ENCODE results near the gene SCAF8. TPM values are rescaled to one million over a fixed set of nuclear protein-coding genes. Genes with fewer than 3 reads are reported as not detected.

The SCAF8 gene
- total and polyA plus RNA-seq, 2 of the 8 experiments (the other 6 are each of a cell fraction or from before 2014, with no cell fraction given), result 20.3 to 46.3 TPM

DNA sequence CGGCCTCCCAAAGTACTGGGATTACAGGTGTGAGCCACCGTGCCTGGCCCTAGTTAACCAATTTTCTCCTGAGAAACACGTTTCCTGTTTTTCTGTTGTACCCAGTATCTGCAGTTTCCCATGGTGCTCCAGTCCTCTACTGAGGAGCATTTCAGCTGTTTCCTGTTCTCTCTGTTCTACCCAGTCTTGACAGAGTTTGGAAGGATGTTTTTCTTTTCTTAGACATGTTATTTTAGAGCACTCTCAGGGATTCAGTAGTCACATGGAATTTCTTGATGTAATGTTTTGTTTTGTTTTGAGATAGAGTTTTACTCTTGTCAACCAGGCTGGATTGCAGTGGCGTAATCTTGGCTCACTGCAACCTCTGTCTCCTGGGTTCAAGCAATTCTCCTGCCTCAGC lies 132.1 kb downstream of the SCAF8 start:
- Histone ChIP-seq H3K4me1 (replicated peaks in 1 of 4; ENCODE audit: control insufficient read depth in 3 of 4, insufficient read depth in 4 of 4, low read length in 3 of 4) (peaks cover 0 to 3% (median 0%) of the 10 kb centered on the region in 4 experiments; a peak in 1 of 7 replicates), H2AK5ac (ENCODE audit: low read depth, low read length) (no peak overlapping the region), H2AFZ (ENCODE audit: low read length) (no peak overlapping the region), H3K79me1 (ENCODE audit: low read depth, low read length) (no peaks in the 10 kb centered on the region), H2BK20ac (ENCODE audit: low read length) (no peak overlapping the region), H3K23me2 (ENCODE audit: low read depth, low read length) (no peaks in the 10 kb centered on the region), H3K27ac (ENCODE audit: low read depth, low read length) (no peak overlapping the region), H3K4me3 (ENCODE audit: extremely low read depth in 1 of 4, insufficient read depth in 2 of 4, low read depth in 3 of 4, low read length in 4 of 4) (no peak overlapping the region), H4K8ac (ENCODE audit: extremely low read depth, insufficient read depth, low read length) (no peak overlapping the region), H3K18ac (ENCODE audit: extremely low read depth, low read length) (no peak overlapping the region), H3K36me3 (ENCODE audit: control insufficient read depth in 2 of 4, insufficient read depth in 4 of 4, low read length in 3 of 4) (no peaks in the 10 kb centered on the region; a peak in 1 of 8 replicates), H4K20me1 (replicated peaks in 1 of 2; ENCODE audit: control insufficient read depth in 1 of 2, insufficient read depth in 2 of 2, low read length in 2 of 2) (peaks cover 0 to 4% of the 10 kb centered on the region in 2 experiments), H2BK12ac (ENCODE audit: low read depth, low read length) (no peak overlapping the region), H2BK15ac (ENCODE audit: low read length) (no peak overlapping the region), H3K14ac (ENCODE audit: insufficient read length) (no peak overlapping the region), H3K9ac (replicated peaks in 1 of 4; ENCODE audit: extremely low read depth in 1 of 4, low read depth in 3 of 4, low read length in 3 of 4) (no peak overlapping the region), H3K4me2 (ENCODE audit: insufficient read depth in 1 of 2, low read depth in 2 of 2, low read length in 2 of 2) (no peak overlapping the region), H3K23ac (ENCODE audit: insufficient read length) (no peak overlapping the region), H3K4ac (replicated peaks; ENCODE audit: insufficient read length, low read depth, low read length) (no peak overlapping the region), H3K56ac (replicated peaks; ENCODE audit: insufficient read length, low read depth, low read length) (no peak overlapping the region), H4K91ac (replicated peaks; ENCODE audit: insufficient read length, low read length) (no peak overlapping the region), H3K79me2 (ENCODE audit: control insufficient read depth in 1 of 2, insufficient read depth in 2 of 2, low read length in 2 of 2) (no peaks in the 10 kb centered on the region; a peak in 1 of 4 replicates), H2BK5ac (ENCODE audit: low read depth, low read length) (no peak overlapping the region), H3K27me3 (replicated peaks in 1 of 4; ENCODE audit: control insufficient read depth in 3 of 4, extremely low read depth in 1 of 4, insufficient read depth in 3 of 4, low read length in 3 of 4) (no peaks in the 10 kb centered on the region), H4K5ac (ENCODE audit: insufficient read length, low read depth, low read length) (no peak overlapping the region), H3K9me3 (ENCODE audit: insufficient read depth in 2 of 2, low read depth in 1 of 2, low read length in 1 of 2) (no peaks in the 10 kb centered on the region), H2BK120ac (replicated peaks; ENCODE audit: low read depth, low read length) (no peak overlapping the region)
- TF ChIP-seq RBBP5 (IDR thresholded peaks at IDR 0.05; ENCODE audit: borderline replicate concordance, low read depth, low read length) (no peak), CBX5 (IDR thresholded peaks at IDR 0.05; ENCODE audit: low read depth, low read length) (no peak), CBX8 (IDR thresholded peaks at IDR 0.05; ENCODE audit: borderline replicate concordance, low read depth, low read length) (no peak), SIN3A (conservative IDR thresholded peaks at IDR 0.05 in 1 of 2, IDR thresholded peaks at IDR 0.05 in 1 of 2; ENCODE audit: low read depth in 1 of 2, low read length in 2 of 2) (no peak), TAF7 (optimal IDR thresholded peaks at IDR 0.05; ENCODE audit: borderline replicate concordance, low read depth, low read length) (no peak), POLR2AphosphoS5 (IDR thresholded peaks at IDR 0.05; ENCODE audit: low read depth, low read length) (no peak), HDAC6 (IDR thresholded peaks at IDR 0.05; ENCODE audit: low read depth, low read length) (no peak), PHF8 (conservative IDR thresholded peaks at IDR 0.05; ENCODE audit: low read depth, low read length) (no peak), TBP (IDR thresholded peaks at IDR 0.05; ENCODE audit: low read depth, low read length) (no peak), SAP30 (IDR thresholded peaks at IDR 0.05; ENCODE audit: insufficient read depth, insufficient replicate concordance, low read length) (no peak), POLR2A (IDR thresholded peaks at IDR 0.05; ENCODE audit: control extremely low read depth in 1 of 2, low read depth in 2 of 2, low read length in 2 of 2) (no peak)
- TF ChIP-seq, protein P1, sequence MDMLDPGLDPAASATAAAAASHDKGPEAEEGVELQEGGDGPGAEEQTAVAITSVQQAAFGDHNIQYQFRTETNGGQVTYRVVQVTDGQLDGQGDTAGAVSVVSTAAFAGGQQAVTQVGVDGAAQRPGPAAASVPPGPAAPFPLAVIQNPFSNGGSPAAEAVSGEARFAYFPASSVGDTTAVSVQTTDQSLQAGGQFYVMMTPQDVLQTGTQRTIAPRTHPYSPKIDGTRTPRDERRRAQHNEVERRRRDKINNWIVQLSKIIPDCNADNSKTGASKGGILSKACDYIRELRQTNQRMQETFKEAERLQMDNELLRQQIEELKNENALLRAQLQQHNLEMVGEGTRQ (IDR thresholded peaks at IDR 0.05; ENCODE audit: low read length), result no peak
- ChIA-PET POLR2A (ENCODE audit: partially characterized antibody) (no interaction called here), CTCF (ENCODE audit: partially characterized antibody) (interaction anchor here (1.0 to 1.8 kb wide), 4 partner anchors 15 to 382 kb away, joined by 3 to 4 read pairs (median 3); no protein-coding TSS in a partner anchor)
- FAIRE-seq (no peak), DNase-seq (ENCODE audit: low read depth in 1 of 2, low spot score in 2 of 2) (no peak)
- WGBS, 2 experiments (ENCODE audit: extremely low coverage in 1 of 2, insufficient coverage in 1 of 2, insufficient read length in 1 of 2, insufficient replicate concordance in 2 of 2, low coverage in 1 of 2, low lambda C conversion rate in 2 of 2, missing lambda C conversion rate in 1 of 2), result 98% methylated on average over 4 of the region's 4 CpGs; no CpG with 5 or more reads in 1 of the 2 experiments
